ENCODE data around the gene GABRB2. TPM values are rescaled to one million over a fixed set of nuclear protein-coding genes. Genes with fewer than 3 reads are reported as not detected.
"Not testable (repeated sequence)": the region's sequence is repeated elsewhere in the genome, so short reads cannot be mapped to it uniquely, and the experiment has no call there.

Gene GABRB2
- total and polyA plus RNA-seq, 7 experiments from 2014 or later: not detected

GRCh38 chr5:161301586-161301985 lies 244.9 kb downstream of the GABRB2 start:
- ChIA-PET POLR2A (no interaction called here), CTCF (no interaction called here)
- no peak overlapping the region for H3K27ac ChIP-seq (ENCODE audit: low read depth, low read length)
- Mint-ChIP-seq H3K27me3 (no peaks in the 10 kb centered on the region), H3K4me3 (no peak overlapping the region), H3K36me3 (no peaks in the 10 kb centered on the region), H3K27ac (no peak overlapping the region), H3K4me1 (no peaks in the 10 kb centered on the region), H3K9me3 (peaks cover 0 to 10% (median 6%) of the 10 kb centered on the region in 11 donors)
- H3K9me3 ChIP-seq (ENCODE audit: control insufficient read depth in 2 of 3, low read length in 3 of 3): no peaks in the 10 kb centered on the region
- DNase-seq (no peak), ATAC-seq (no peak)
- no peaks in the 10 kb centered on the region for H3K27me3 ChIP-seq (ENCODE audit: control insufficient read depth in 2 of 2, insufficient read depth in 2 of 2, low read length in 2 of 2)
- no peak overlapping the region for H3K4me3 ChIP-seq (ENCODE audit: low read length)
- H3K36me3 ChIP-seq (ENCODE audit: control insufficient read depth in 2 of 3, insufficient read depth in 3 of 3, low read length in 3 of 3): no peaks in the 10 kb centered on the region
- no peaks in the 10 kb centered on the region for H3K4me1 ChIP-seq (ENCODE audit: control insufficient read depth in 2 of 2, insufficient read depth in 2 of 2, low read length in 2 of 2)
- intact Hi-C loops (cut with micrococcal nuclease): no loop called here

GRCh38 chr5:161299053-161299452 lies 247.5 kb downstream of the GABRB2 start:
- H3K27ac Mint-ChIP-seq: no peak overlapping the region
- H3K36me3 Mint-ChIP-seq: no peaks in the 10 kb centered on the region
- H3K4me3 Mint-ChIP-seq: no peak overlapping the region
- Histone ChIP-seq H3K27me3 (ENCODE audit: control insufficient read depth in 2 of 2, insufficient read depth in 2 of 2, low read length in 2 of 2) (no peaks in the 10 kb centered on the region), H3K4me1 (ENCODE audit: control insufficient read depth in 2 of 2, insufficient read depth in 2 of 2, low read length in 2 of 2) (no peaks in the 10 kb centered on the region), H3K27ac (ENCODE audit: low read depth, low read length) (no peak overlapping the region), H3K4me3 (ENCODE audit: low read length) (no peak overlapping the region), H3K36me3 (ENCODE audit: control insufficient read depth in 2 of 3, insufficient read depth in 3 of 3, low read length in 3 of 3) (no peaks in the 10 kb centered on the region), H3K9me3 (ENCODE audit: control insufficient read depth in 2 of 3, low read length in 3 of 3) (no peaks in the 10 kb centered on the region)
- intact Hi-C loops (cut with micrococcal nuclease): no loop called here
- no peak for DNase-seq
- H3K4me1 Mint-ChIP-seq: no peaks in the 10 kb centered on the region
- ChIA-PET POLR2A (no interaction called here), CTCF (no interaction called here)
- H3K27me3 Mint-ChIP-seq: no peaks in the 10 kb centered on the region
- H3K9me3 Mint-ChIP-seq: peaks cover 3 to 10% (median 6%) of the 10 kb centered on the region in 11 donors
- ATAC-seq: no peak

- POLR2A ChIA-PET; H3K27ac Mint-ChIP-seq; H3K9me3 ChIP-seq (ENCODE audit: control insufficient read depth in 2 of 3, low read length in 3 of 3); H3K4me1 Mint-ChIP-seq; H3K27me3 Mint-ChIP-seq; H3K4me1 ChIP-seq (ENCODE audit: control insufficient read depth in 2 of 2, insufficient read depth in 2 of 2, low read length in 2 of 2); H3K4me3 Mint-ChIP-seq; H3K36me3 ChIP-seq (ENCODE audit: control insufficient read depth in 2 of 3, insufficient read depth in 3 of 3, low read length in 3 of 3); H3K27me3 ChIP-seq (ENCODE audit: control insufficient read depth in 2 of 2, insufficient read depth in 2 of 2, low read length in 2 of 2); intact Hi-C loops (cut with micrococcal nuclease); H3K4me3 ChIP-seq (ENCODE audit: low read length); H3K27ac ChIP-seq (ENCODE audit: low read depth, low read length); H3K36me3 Mint-ChIP-seq; DNase-seq; ATAC-seq; CTCF ChIA-PET: not testable (repeated sequence)
- peaks cover 3 to 17% (median 7%) of the 10 kb centered on the region in 11 donors for H3K9me3 Mint-ChIP-seq
These were observed 249.1 kb downstream of the GABRB2 start for GRCh38 chr5:161297388-161297787.

- Mint-ChIP-seq H3K27me3 (no peaks in the 10 kb centered on the region), H3K9me3 (peaks cover 3 to 17% (median 7%) of the 10 kb centered on the region in 11 donors), H3K4me1 (no peaks in the 10 kb centered on the region), H3K4me3 (no peak overlapping the region), H3K27ac (no peak overlapping the region), H3K36me3 (no peaks in the 10 kb centered on the region)
- no peak overlapping the region for H3K27ac ChIP-seq (ENCODE audit: low read depth, low read length)
- H3K36me3 ChIP-seq (ENCODE audit: control insufficient read depth in 2 of 3, insufficient read depth in 3 of 3, low read length in 3 of 3): no peaks in the 10 kb centered on the region
- CTCF ChIA-PET: no interaction called here
- ATAC-seq (no peak), DNase-seq (no peak)
- POLR2A ChIA-PET: no interaction called here
- no peaks in the 10 kb centered on the region for H3K9me3 ChIP-seq (ENCODE audit: control insufficient read depth in 2 of 3, low read length in 3 of 3)
- no peak overlapping the region for H3K4me3 ChIP-seq (ENCODE audit: low read length)
- H3K4me1 ChIP-seq (ENCODE audit: control insufficient read depth in 2 of 2, insufficient read depth in 2 of 2, low read length in 2 of 2): no peaks in the 10 kb centered on the region
- no peaks in the 10 kb centered on the region for H3K27me3 ChIP-seq (ENCODE audit: control insufficient read depth in 2 of 2, insufficient read depth in 2 of 2, low read length in 2 of 2)
- intact Hi-C loops (cut with micrococcal nuclease): no loop called here
These were observed 250.7 kb downstream of the GABRB2 start for GRCh38 chr5:161295721-161296250.

GRCh38 chr5:161288071-161288470 lies 258.5 kb downstream of the GABRB2 start:
- H3K9me3 Mint-ChIP-seq: peaks cover 0 to 4% (median 0%) of the 10 kb centered on the region in 11 donors
- ATAC-seq (no peak), DNase-seq (no peak)
- H3K27ac ChIP-seq (ENCODE audit: low read depth, low read length): no peak overlapping the region
- intact Hi-C loops (cut with micrococcal nuclease): no loop called here
- no peaks in the 10 kb centered on the region for H3K27me3 Mint-ChIP-seq
- no peaks in the 10 kb centered on the region for H3K36me3 ChIP-seq (ENCODE audit: control insufficient read depth in 2 of 3, insufficient read depth in 3 of 3, low read length in 3 of 3)
- H3K36me3 Mint-ChIP-seq: no peaks in the 10 kb centered on the region
- H3K27ac Mint-ChIP-seq: no peak overlapping the region
- H3K4me1 Mint-ChIP-seq: peaks cover 0 to 4% (median 0%) of the 10 kb centered on the region in 7 donors
- H3K4me3 Mint-ChIP-seq: no peak overlapping the region
- H3K27me3 ChIP-seq (ENCODE audit: control insufficient read depth in 2 of 2, insufficient read depth in 2 of 2, low read length in 2 of 2): no peaks in the 10 kb centered on the region
- no peaks in the 10 kb centered on the region for H3K4me1 ChIP-seq (ENCODE audit: control insufficient read depth in 2 of 2, insufficient read depth in 2 of 2, low read length in 2 of 2)
- CTCF ChIA-PET: no interaction called here
- POLR2A ChIA-PET: no interaction called here
- H3K9me3 ChIP-seq (ENCODE audit: control insufficient read depth in 2 of 3, low read length in 3 of 3): no peaks in the 10 kb centered on the region
- H3K4me3 ChIP-seq (ENCODE audit: low read length): no peak overlapping the region

GRCh38 chr5:161287436-161287835 lies 259.1 kb downstream of the GABRB2 start:
- H3K27me3 ChIP-seq (ENCODE audit: control insufficient read depth in 2 of 2, insufficient read depth in 2 of 2, low read length in 2 of 2): no peaks in the 10 kb centered on the region
- ChIA-PET POLR2A (no interaction called here), CTCF (no interaction called here)
- no peaks in the 10 kb centered on the region for H3K36me3 ChIP-seq (ENCODE audit: control insufficient read depth in 2 of 3, insufficient read depth in 3 of 3, low read length in 3 of 3)
- H3K27ac Mint-ChIP-seq: no peak overlapping the region
- no peaks in the 10 kb centered on the region for H3K9me3 ChIP-seq (ENCODE audit: control insufficient read depth in 2 of 3, low read length in 3 of 3)
- DNase-seq (no peak), ATAC-seq (no peak)
- H3K4me1 ChIP-seq (ENCODE audit: control insufficient read depth in 2 of 2, insufficient read depth in 2 of 2, low read length in 2 of 2): no peaks in the 10 kb centered on the region
- H3K4me3 Mint-ChIP-seq: no peak overlapping the region
- H3K27ac ChIP-seq (ENCODE audit: low read depth, low read length): no peak overlapping the region
- H3K27me3 Mint-ChIP-seq: peaks cover 0 to 3% (median 0%) of the 10 kb centered on the region in 5 donors
- H3K36me3 Mint-ChIP-seq: no peaks in the 10 kb centered on the region
- H3K9me3 Mint-ChIP-seq: peaks cover 0 to 7% (median 0%) of the 10 kb centered on the region in 11 donors
- intact Hi-C loops (cut with micrococcal nuclease): no loop called here
- no peak overlapping the region for H3K4me3 ChIP-seq (ENCODE audit: low read length)
- peaks cover 0 to 4% (median 0%) of the 10 kb centered on the region in 7 donors for H3K4me1 Mint-ChIP-seq

GRCh38 chr5:161286066-161286655 lies 260.4 kb downstream of the GABRB2 start:
- CTCF ChIA-PET: no interaction called here
- intact Hi-C loops (cut with micrococcal nuclease): no loop called here
- POLR2A ChIA-PET: no interaction called here

More at GRCh38 chr5:161286066-161286655, 260.4 kb downstream of the GABRB2 start:
- ATAC-seq: no peak
- Histone ChIP-seq H3K27ac (ENCODE audit: low read depth, low read length) (no peak overlapping the region), H3K4me1 (ENCODE audit: control insufficient read depth in 2 of 2, insufficient read depth in 2 of 2, low read length in 2 of 2) (no peaks in the 10 kb centered on the region), H3K9me3 (ENCODE audit: control insufficient read depth in 2 of 3, low read length in 3 of 3) (no peaks in the 10 kb centered on the region), H3K27me3 (ENCODE audit: control insufficient read depth in 2 of 2, insufficient read depth in 2 of 2, low read length in 2 of 2) (no peaks in the 10 kb centered on the region), H3K36me3 (ENCODE audit: control insufficient read depth in 2 of 3, insufficient read depth in 3 of 3, low read length in 3 of 3) (no peaks in the 10 kb centered on the region), H3K4me3 (ENCODE audit: low read length) (no peak overlapping the region)
- Mint-ChIP-seq H3K9me3 (peaks cover 0 to 9% (median 3%) of the 10 kb centered on the region in 11 donors), H3K36me3 (no peaks in the 10 kb centered on the region), H3K4me1 (peaks cover 0 to 4% (median 0%) of the 10 kb centered on the region in 7 donors), H3K4me3 (no peak overlapping the region), H3K27ac (no peak overlapping the region), H3K27me3 (peaks cover 0 to 4% (median 0%) of the 10 kb centered on the region in 5 donors)
- no peak for DNase-seq
